Ramos (cell line): ENCODE data around the gene PXK.
"Not testable (repeated sequence)": the region's sequence is repeated elsewhere in the genome, so short reads cannot be mapped to it uniquely, and the experiment has no call there.

Experiments used
- in situ Hi-C: fragments of 300-500 bp; cut with MboI; formaldehyde crosslinking; loops from one replicate; pipeline ENCODE4 v1.14.3; 2022; ENCODE audit warnings: low sequenced_read_pairs; ENCODE audit not compliant: unreplicated experiment

PXK gene

GRCh38 chr3:58332575-58333188 lies at the start of gene PXK:
PXK (plus strand) TSS chr3:58332892; CDS start chr3:58332989, 97 bp downstream.
- in situ Hi-C loops, result no loop called here

DNA sequence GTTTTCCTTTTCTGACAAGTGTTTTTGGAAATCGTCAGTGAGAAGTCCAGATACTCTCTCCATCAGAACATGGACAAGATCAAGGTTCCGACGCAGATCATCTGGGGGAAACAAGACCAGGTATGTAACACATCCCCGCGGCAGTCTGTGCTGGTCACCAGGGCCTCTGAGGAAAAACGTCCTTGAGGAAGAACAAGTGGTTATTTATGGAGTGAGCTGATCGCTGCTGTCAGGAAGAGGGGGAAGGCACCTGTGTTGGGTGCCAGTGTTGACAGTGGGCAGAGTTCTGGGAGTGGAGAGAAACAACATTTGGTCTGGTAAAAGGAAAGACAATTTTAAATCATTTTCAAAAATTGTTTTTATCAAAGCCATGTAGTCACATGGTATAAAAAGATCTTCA lies 47.4 kb upstream of the PXK start:
- in situ Hi-C loops, result no loop called here

- in situ Hi-C loops, result no loop called here
Measured at GRCh38 chr3:58287354-58287753, 45.3 kb upstream of the PXK start.

- in situ Hi-C loops, result no loop called here
Measured at GRCh38 chr3:58288011-58288728, 44.5 kb upstream of the PXK start.

DNA sequence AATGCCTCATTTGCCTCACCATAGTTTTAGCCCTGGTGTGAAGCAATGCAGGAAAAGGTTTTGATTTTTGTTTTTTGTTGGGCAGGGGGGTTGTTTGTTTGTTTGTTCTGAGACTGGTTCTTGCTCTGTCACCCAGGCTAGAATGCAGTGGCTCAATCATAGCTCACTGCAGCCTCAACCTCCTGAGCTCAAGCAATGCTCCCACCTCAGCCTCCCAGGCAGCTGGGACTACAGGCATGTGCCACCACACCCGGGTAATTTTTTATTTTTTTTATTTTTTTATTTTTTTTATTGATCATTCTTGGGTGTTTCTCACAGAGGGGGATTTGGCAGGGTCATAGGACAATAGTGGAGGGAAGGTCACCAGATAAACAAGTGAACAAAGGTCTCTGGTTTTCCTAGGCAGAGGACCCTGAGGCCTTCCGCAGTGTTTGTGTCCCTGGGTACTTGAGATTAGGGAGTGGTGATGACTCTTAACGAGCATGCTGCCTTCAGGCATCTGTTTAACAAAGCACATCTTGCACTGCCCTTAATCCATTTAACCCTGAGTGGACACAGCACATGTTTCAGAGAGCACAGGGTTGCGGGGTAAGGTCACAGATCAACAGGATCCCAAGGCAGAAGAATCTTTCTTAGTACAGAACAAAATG lies 43.6 kb upstream of the PXK start:
- in situ Hi-C loops, result not testable (repeated sequence)

DNA sequence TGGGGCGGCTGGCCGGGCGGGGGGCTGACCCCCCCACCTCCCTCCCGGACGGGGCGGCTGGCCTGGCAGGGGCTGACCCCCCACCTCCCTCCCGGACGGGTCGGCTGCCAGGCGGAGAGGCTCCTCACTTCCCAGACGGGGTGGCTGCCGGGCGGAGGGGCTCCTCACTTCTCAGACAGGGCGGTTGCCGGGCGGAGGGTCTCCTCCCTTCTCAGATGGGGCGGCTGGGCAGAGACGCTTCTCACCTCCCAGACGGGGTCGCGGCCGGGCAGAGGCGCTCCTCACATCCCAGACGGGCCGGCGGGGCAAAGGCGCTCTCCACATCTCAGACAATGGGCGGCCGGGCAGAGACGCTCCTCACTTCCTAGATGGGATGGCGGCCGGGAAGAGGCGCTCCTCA lies 42.2 kb upstream of the PXK start:
- in situ Hi-C loops, result not testable (repeated sequence)

DNA sequence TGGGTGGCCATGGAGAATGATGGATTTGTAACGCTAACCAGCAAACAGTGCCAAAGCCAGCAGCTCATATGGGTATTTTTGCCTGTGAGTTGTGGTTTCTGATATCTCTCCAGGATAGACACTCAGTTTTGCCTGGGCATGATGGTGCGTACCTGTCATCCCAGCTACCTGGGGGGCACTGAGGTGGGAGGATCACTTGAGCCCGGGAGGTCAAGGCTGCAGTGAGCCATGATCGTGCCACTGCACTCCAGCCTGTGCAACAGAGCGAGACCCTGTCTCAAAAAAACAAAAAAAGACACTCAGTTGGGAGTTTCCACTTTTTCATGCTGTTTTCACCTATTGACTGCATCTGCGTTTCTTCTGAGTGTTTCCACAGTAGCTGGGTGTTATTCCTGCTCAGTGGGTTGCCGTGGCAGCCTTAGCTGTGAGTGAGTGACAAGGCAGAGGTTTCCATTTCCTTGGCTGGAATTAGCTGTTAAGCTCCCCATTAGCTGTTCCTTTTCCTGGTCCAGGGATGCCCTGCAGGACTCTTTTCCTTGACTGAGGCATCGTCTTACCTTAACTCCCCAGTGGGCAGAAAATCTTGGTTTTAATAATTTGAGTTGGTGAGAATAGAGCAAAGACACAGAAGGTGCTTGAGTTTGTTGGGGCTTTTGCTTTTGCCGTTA lies 40.9 kb upstream of the PXK start:
- in situ Hi-C loops, result no loop called here

DNA sequence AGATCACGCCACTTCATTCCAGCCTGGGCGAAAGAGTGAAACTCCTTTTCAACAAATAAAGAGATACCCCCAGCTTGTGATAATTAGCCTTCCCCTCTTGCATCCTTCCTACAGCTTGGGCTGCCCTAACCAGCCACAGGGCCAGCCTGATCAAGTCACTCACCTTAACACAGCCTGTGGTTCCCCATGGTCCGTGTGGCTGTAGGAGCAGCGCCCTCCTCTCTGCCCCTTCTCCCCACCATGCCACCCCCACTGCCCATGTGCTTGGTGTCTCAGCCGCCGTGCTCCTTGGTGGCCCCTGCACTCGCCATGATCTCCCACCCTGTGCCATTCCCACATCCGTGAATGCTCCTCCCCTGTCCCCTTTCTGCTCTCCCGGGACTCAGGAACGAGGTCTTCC lies 39.8 kb upstream of the PXK start:
- in situ Hi-C loops, result no loop called here

GRCh38 chr3:58293516-58293915 lies 39.2 kb upstream of the PXK start:
- in situ Hi-C loops, result no loop called here

DNA sequence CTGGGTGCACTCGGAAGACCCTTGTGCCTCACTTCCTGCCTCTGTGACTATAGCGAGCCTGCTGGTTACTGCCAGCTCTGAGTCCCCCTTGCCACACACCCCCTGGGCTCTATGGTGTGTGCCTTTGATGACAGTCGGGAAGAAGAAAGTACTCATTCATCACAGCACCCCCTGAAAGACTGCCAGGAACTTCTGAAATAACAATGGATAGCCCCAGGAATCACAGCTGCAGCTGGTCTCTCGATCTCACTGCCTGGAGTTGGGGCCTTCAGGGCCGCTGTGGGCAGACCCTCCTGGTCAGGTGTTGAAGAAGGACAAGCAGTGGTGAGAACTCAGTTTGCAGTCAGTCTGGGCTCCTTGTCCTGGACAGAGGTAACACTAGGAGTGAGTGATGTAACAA lies 36.4 kb upstream of the PXK start:
- in situ Hi-C loops, result no loop called here

GRCh38 chr3:58296843-58297242 lies 35.8 kb upstream of the PXK start:
- in situ Hi-C loops, result no loop called here

- in situ Hi-C loops, result no loop called here
Measured at GRCh38 chr3:58298190-58298589, 34.5 kb upstream of the PXK start.

- in situ Hi-C loops, result no loop called here
Measured at GRCh38 chr3:58299075-58299474, 33.6 kb upstream of the PXK start.

DNA sequence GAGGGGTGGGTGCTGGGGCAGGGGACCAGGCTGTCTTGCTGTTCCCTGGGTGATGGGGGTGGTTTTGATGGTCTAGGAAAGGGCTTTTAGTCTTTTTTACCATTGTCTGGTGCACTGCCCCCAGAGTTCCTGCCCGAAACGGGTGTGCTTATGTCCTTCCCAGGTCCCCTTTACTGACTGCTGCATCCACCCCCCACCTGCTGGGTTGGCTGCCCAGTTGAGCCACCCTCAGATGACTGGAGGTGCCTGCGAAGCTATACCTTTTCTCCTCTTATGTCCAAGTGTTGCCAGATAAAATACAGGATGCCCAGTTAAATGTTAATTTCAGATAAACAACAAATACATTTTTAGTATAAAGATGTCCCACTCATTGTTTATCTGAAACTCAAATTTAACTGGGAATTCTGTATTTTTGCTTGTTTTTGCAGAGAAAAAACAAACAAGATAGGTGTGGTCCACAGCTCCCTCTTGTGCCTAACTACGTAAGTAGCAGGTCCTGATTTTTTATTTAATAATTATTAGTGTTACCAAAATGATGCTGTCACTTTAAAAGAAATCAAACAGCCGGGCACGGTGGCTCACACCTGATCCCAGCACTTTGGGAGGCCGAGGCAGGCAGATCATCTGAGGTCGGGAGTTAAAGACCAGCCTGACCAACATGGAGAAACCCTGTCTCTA lies 32.7 kb upstream of the PXK start:
- in situ Hi-C loops, result loop anchor here (5.0 to 10.0 kb wide), 2 partner anchors 118 to 335 kb away; no protein-coding TSS in a partner anchor

DNA sequence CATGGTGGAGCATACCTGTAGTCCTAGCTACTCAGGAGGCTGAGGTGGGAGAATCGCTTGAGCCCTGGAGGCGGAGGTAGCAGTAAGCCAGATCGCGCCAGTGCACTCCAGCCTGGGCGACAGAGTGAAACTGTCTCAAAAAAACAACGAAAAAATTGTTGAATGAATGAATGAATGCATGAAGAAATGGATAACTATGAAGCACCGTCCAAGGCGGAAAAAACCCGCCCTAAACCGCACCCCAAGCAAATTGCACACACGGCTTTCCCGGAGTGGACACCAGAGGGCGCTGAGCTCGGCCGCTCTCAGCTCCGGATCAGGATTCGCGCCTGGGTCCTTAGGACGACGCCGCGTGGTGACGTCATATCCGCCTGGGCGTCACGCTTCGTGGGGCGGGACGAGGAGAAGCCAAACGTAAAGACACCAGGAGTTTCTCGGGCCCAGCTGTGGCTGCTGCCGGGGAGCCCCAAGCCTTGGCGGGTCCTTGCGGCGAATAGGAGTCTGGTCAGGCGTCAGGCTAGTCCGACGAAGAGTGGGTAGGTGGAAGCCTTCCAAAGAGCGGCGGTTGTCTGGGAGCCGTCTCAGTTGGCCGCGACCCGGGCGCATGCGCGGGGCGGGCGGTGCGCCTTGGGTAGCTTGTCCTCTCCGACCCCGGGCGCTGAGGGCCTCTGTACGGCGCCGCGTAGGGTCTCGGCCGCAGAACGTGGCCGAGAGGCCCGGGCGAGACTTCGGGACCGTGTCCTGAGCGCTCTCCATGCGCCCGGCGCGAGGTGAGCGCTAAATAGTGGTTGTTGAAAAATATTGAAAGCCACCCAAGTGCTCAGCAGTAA lies 26.6 kb upstream of the PXK start, which contains the start of the genes HTD2 and RPP14:
TSS of gene HTD2 (plus strand) at position 639 of the 830 bp plus-strand sequence. CDS start 11,094 bp downstream, outside the sequence.
TSS of gene RPP14 (plus strand) at position 364 of the 830 bp plus-strand sequence. CDS start 4,085 bp downstream, outside the sequence.
- in situ Hi-C loops, result loop anchor here (5.0 to 10.0 kb wide), 2 partner anchors 226 to 329 kb away; no protein-coding TSS in a partner anchor

DNA sequence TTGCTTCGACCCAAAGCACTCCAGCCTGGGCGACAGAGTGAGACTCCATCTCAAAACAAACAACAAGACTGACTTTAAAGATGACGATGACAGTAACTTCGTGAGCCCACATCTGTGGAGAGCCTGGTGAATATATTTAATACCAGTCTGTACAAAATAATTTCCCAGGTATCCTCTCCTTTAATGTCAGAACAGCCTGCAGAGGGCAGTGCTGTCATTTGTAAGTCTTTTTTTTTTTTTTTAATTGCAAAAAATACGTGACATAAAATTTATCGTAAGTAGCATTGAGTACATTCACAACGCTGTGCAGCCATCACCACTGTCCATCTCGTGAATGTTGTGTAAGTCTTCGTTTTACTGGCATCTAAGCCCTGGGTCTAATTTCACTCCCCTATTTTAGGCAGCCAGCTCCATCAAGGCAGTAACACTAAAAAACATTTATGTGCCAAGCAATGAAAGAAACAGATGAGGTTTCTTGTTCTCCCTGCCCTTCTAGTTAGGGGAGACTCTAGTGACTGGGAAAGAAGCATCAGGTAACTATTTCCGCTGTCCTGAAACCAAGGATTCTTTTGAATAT lies 25.0 kb upstream of the PXK start:
- in situ Hi-C loops, result loop anchor here (5.0 to 10.0 kb wide), 2 partner anchors 225 to 327 kb away; no protein-coding TSS in a partner anchor

- in situ Hi-C loops, result loop anchor here (5.0 to 10.0 kb wide), 2 partner anchors 224 to 326 kb away; no protein-coding TSS in a partner anchor
Measured at GRCh38 chr3:58308728-58309127, 24.0 kb upstream of the PXK start.

DNA sequence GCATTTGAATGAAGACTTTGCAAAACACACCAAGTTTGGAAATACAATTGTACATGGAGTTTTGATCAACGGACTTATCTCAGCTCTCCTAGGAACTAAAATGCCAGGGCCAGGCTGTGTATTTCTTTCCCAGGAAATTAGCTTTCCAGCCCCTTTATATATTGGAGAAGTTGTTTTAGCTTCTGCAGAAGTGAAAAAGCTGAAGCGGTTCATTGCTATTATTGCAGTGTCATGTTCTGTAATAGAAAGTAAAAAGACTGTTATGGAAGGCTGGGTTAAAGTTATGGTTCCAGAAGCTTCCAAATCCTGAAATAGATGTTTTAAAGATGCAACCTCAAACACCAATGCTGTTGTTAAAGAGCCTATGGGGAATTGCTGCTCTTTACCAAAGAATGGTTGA lies 14.9 kb upstream of the PXK start:
- in situ Hi-C loops, result no loop called here

- in situ Hi-C loops, result no loop called here
Measured at GRCh38 chr3:58321791-58322190, 10.9 kb upstream of the PXK start.
